H9 (cell line): ENCODE data around the gene C9orf72. TPM values are rescaled to one million over a fixed set of nuclear protein-coding genes. Genes with fewer than 3 reads are reported as not detected.

Source experiments
- DNase-seq: peaks from one replicate; pipeline ENCODE4 v3.0.0-alpha.2; 2017
- H2AFZ ChIP-seq: one replicate; pipeline ENCODE4 v1.6.1; 2013; ENCODE audit warnings: mild to moderate bottlenecking, low read length, control low read depth, moderate library complexity
- H2AK5ac ChIP-seq: 2 replicates; pipeline ENCODE4 v1.6.1; 2013; ENCODE audit warnings: low read length, control low read depth, mixed read lengths; ENCODE audit not compliant: insufficient read length
- H2BK120ac ChIP-seq: one replicate; pipeline ENCODE4 v1.6.1; 2013; ENCODE audit warnings: low read depth, mild to moderate bottlenecking, low read length, control low read depth, inconsistent platforms; ENCODE audit not compliant: poor library complexity, severe bottlenecking
- H2BK12ac ChIP-seq: 2 replicates; pipeline ENCODE4 v1.6.1; 2013; ENCODE audit warnings: low read length, control low read depth, mixed read lengths, low read depth; ENCODE audit not compliant: insufficient read length
- H2BK15ac ChIP-seq: 2 replicates; pipeline ENCODE4 v1.6.1; 2013; ENCODE audit warnings: low read depth, low read length, control low read depth
- H2BK20ac ChIP-seq: one replicate; pipeline ENCODE4 v1.6.1; 2013; ENCODE audit warnings: low read depth, mild to moderate bottlenecking, low read length, control low read depth, inconsistent platforms; ENCODE audit not compliant: poor library complexity, severe bottlenecking
- H2BK5ac ChIP-seq: 2 replicates; pipeline ENCODE4 v1.6.1; 2013; ENCODE audit warnings: low read length, control low read depth, mixed read lengths; ENCODE audit not compliant: insufficient read length
- H3K14ac ChIP-seq: 2 replicates; pipeline ENCODE4 v1.6.1; 2013; ENCODE audit warnings: low read length, control low read depth; ENCODE audit not compliant: insufficient read depth
- H3K18ac ChIP-seq: 2 replicates; pipeline ENCODE4 v1.6.1; 2013; ENCODE audit warnings: low read depth, mild to moderate bottlenecking, mixed read lengths, low read length, control low read depth; ENCODE audit not compliant: insufficient read length
- H3K23ac ChIP-seq: 2 replicates; pipeline ENCODE4 v1.6.1; 2013; ENCODE audit warnings: low read length, control low read depth, mixed read lengths, low read depth; ENCODE audit not compliant: insufficient read length
- H3K23me2 ChIP-seq: 2 replicates; pipeline ENCODE4 v1.6.1; 2013; ENCODE audit warnings: low read depth, mild to moderate bottlenecking, mixed read lengths, low read length, control low read depth; ENCODE audit not compliant: insufficient read length, poor library complexity, severe bottlenecking
- H3K27ac ChIP-seq: 2 replicates; pipeline ENCODE4 v1.5.1; 2013; ENCODE audit warnings: low read length, control low read depth, mixed read lengths, low read depth; ENCODE audit not compliant: insufficient read length
- H3K27me3 ChIP-seq: 2 replicates; pipeline ENCODE4 v1.6.1; 2013; ENCODE audit warnings: low read length, control low read depth, inconsistent platforms; ENCODE audit not compliant: insufficient read depth
- H3K4ac ChIP-seq: 2 replicates; pipeline ENCODE4 v1.6.1; 2013; ENCODE audit warnings: low read depth, mild to moderate bottlenecking, control low read depth, inconsistent platforms, low read length, moderate library complexity
- H3K4me1 ChIP-seq: 2 replicates; pipeline ENCODE4 v1.6.1; 2013; ENCODE audit warnings: low read length, control low read depth, inconsistent platforms; ENCODE audit not compliant: insufficient read depth
- H3K4me2 ChIP-seq: 2 replicates; pipeline ENCODE4 v1.6.1; 2013; ENCODE audit warnings: low read length, control low read depth, mixed read lengths; ENCODE audit not compliant: insufficient read length, insufficient read depth
- H3K56ac ChIP-seq: 2 replicates; pipeline ENCODE4 v1.6.1; 2013; ENCODE audit warnings: low read depth, mild to moderate bottlenecking, mixed read lengths, low read length, control low read depth; ENCODE audit not compliant: insufficient read length
- H3K79me1 ChIP-seq: 2 replicates; pipeline ENCODE4 v1.6.1; 2013; ENCODE audit warnings: low read depth, mild to moderate bottlenecking, moderate library complexity, low read length, control low read depth, inconsistent platforms; ENCODE audit not compliant: insufficient read depth, poor library complexity, severe bottlenecking
- H3K79me2 ChIP-seq: 2 replicates; pipeline ENCODE4 v1.6.1; 2013; ENCODE audit warnings: low read length, control low read depth, inconsistent platforms; ENCODE audit not compliant: insufficient read depth
- H3K9ac ChIP-seq: 2 replicates; pipeline ENCODE4 v1.6.1; 2013; ENCODE audit warnings: low read length, control low read depth, mixed read lengths; ENCODE audit not compliant: insufficient read length; ENCODE audit errors: extremely low read depth
- H3K9me3 ChIP-seq: one replicate; pipeline ENCODE4 v1.6.1; 2013; ENCODE audit warnings: low read depth, low read length, inconsistent platforms; ENCODE audit not compliant: control insufficient read depth
- H3T11ph ChIP-seq: one replicate; pipeline ENCODE4 v1.6.1; 2013; ENCODE audit warnings: mild to moderate bottlenecking, low read length, control low read depth, inconsistent platforms
- H4K20me1 ChIP-seq: one replicate; pipeline ENCODE4 v1.6.1; 2013; ENCODE audit not compliant: control insufficient read depth, insufficient read length, insufficient read depth
- H4K5ac ChIP-seq: 2 replicates; pipeline ENCODE4 v1.6.1; 2013; ENCODE audit warnings: low read depth, mild to moderate bottlenecking, mixed read lengths, low read length, control low read depth; ENCODE audit not compliant: insufficient read length
- H4K8ac ChIP-seq: replicated peaks from 2 replicates; pipeline ENCODE4 v1.6.1; 2013; ENCODE audit warnings: low read length, control low read depth, mixed read lengths, low read depth; ENCODE audit not compliant: insufficient read length
- H4K91ac ChIP-seq: 2 replicates; pipeline ENCODE4 v1.6.1; 2013; ENCODE audit warnings: low read depth, mild to moderate bottlenecking, moderate library complexity, mixed read lengths, low read length, control low read depth; ENCODE audit not compliant: insufficient read length
- H3K27ac Mint-ChIP-seq, 3 experiments: 2 replicates in 2 of 3; 3 replicates in 1 of 3; pipeline ENCODE4 v1.8.0; 2020 to 2021; ENCODE audit warnings: mixed read lengths in 3 of 3, mild to moderate bottlenecking in 1 of 3, moderate library complexity in 1 of 3
- H3K27me3 Mint-ChIP-seq: 2 replicates; pipeline ENCODE4 v1.8.0; 2021; ENCODE audit warnings: low read depth, mild to moderate bottlenecking, moderate library complexity, mixed read lengths
- H3K36me3 Mint-ChIP-seq, 3 experiments: 2 replicates in 2 of 3; 3 replicates in 1 of 3; pipeline ENCODE4 v1.8.0; 2020 to 2021; ENCODE audit warnings: low read depth in 3 of 3, mixed read lengths in 3 of 3; ENCODE audit not compliant: insufficient read depth in 1 of 3
- H3K4me1 Mint-ChIP-seq, 2 experiments: 2 replicates each; pipeline ENCODE4 v1.8.0; 2020; ENCODE audit warnings: mixed read lengths in 2 of 2
- H3K4me3 Mint-ChIP-seq, 2 experiments: 2 replicates in 1 of 2; 3 replicates in 1 of 2; pipeline ENCODE4 v1.8.0; 2020 to 2021; ENCODE audit warnings: mild to moderate bottlenecking in 2 of 2, mixed read lengths in 2 of 2, moderate library complexity in 1 of 2
- H3K9me3 Mint-ChIP-seq, 2 experiments: 2 replicates in 1 of 2; 3 replicates in 1 of 2; pipeline ENCODE4 v1.8.0; 2020; ENCODE audit warnings: mild to moderate bottlenecking in 2 of 2, mixed read lengths in 2 of 2, moderate library complexity in 1 of 2
- total RNA-seq: library from RNA; stranded (reverse); gene quantifications from 2 replicates; pipeline ENCODE4 v1.2.1, GENCODE V29; 2021
- TF ChIP-seq, protein P1 (sequence below): fragments of 200-600 bp; sonication (generic); conservative IDR thresholded peaks from 3 replicates; pipeline ENCODE4 v1.8.0; 2021; ENCODE audit warnings: antibody characterized with exemption, mild to moderate bottlenecking

The C9orf72 gene
- total RNA-seq, 1 experiment from 2014 or later: 17.0 TPM

DNA sequence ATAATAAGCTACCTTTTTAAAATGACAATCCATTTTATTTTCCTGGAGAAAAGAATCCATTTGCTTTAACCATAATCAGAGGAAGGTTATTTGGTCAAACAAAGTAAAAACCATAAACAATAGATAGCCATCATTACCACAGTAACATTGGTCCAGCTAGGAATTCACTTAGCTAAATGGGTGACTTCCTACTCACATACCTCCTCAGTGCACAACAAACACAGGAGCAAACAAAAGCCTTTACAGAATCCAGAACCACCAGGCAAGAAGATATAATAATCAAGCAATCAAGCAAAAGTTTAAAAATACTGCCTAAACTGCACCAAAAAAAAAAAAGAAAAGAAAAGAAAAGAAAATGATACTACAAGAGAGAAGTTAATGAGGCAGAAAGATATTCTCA is 50.1 kb downstream of the C9orf72 start:
- no peak overlapping the region for H3T11ph ChIP-seq
- H3K27ac ChIP-seq: no peak overlapping the region
- H3K9ac ChIP-seq: no peak overlapping the region
- H3K18ac ChIP-seq: no peak overlapping the region
- no peak overlapping the region for H4K5ac ChIP-seq
- no peak overlapping the region for H3K4me2 ChIP-seq
- no peak overlapping the region for H2AFZ ChIP-seq
- H2AK5ac ChIP-seq: no peak overlapping the region
- H3K23ac ChIP-seq: no peak overlapping the region
- no peaks in the 10 kb centered on the region for H3K79me1 ChIP-seq
- H3K4me1 Mint-ChIP-seq: peaks cover 34 to 36% of the 10 kb centered on the region in 2 experiments
- H2BK12ac ChIP-seq: no peak overlapping the region
- TF ChIP-seq, protein P1, sequence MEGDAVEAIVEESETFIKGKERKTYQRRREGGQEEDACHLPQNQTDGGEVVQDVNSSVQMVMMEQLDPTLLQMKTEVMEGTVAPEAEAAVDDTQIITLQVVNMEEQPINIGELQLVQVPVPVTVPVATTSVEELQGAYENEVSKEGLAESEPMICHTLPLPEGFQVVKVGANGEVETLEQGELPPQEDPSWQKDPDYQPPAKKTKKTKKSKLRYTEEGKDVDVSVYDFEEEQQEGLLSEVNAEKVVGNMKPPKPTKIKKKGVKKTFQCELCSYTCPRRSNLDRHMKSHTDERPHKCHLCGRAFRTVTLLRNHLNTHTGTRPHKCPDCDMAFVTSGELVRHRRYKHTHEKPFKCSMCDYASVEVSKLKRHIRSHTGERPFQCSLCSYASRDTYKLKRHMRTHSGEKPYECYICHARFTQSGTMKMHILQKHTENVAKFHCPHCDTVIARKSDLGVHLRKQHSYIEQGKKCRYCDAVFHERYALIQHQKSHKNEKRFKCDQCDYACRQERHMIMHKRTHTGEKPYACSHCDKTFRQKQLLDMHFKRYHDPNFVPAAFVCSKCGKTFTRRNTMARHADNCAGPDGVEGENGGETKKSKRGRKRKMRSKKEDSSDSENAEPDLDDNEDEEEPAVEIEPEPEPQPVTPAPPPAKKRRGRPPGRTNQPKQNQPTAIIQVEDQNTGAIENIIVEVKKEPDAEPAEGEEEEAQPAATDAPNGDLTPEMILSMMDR: no peak
- no peak overlapping the region for H2BK120ac ChIP-seq
- H2BK15ac ChIP-seq: no peak overlapping the region
- H4K91ac ChIP-seq: no peak overlapping the region
- H4K20me1 ChIP-seq: no peaks in the 10 kb centered on the region
- H4K8ac ChIP-seq: no peak overlapping the region
- no peaks in the 10 kb centered on the region; the same call in 1 of the 2 replicates for H3K4me1 ChIP-seq
- no peaks in the 10 kb centered on the region for H3K9me3 Mint-ChIP-seq
- H3K56ac ChIP-seq: no peak overlapping the region
- no peak overlapping the region for H3K14ac ChIP-seq
- H3K27me3 ChIP-seq: no peaks in the 10 kb centered on the region
- peaks cover 6% of the 10 kb centered on the region for H3K23me2 ChIP-seq
- no peak overlapping the region for H2BK20ac ChIP-seq
- H3K27ac Mint-ChIP-seq: peak overlapping the region in 1 of 3 experiments; percentile 41; a peak in 1 of 7 replicates
- no peaks in the 10 kb centered on the region for H3K9me3 ChIP-seq
- peaks cover 6% of the 10 kb centered on the region; the same call in 1 of the 2 replicates for H3K79me2 ChIP-seq
- no peak overlapping the region for H3K4me3 Mint-ChIP-seq
- H2BK5ac ChIP-seq: no peak overlapping the region
- H3K36me3 Mint-ChIP-seq: peaks cover 0 to 7% (median 1%) of the 10 kb centered on the region in 3 experiments; a peak in 3 of 7 replicates
- no peak overlapping the region for H3K4ac ChIP-seq
- DNase-seq: no peak
- H3K27me3 Mint-ChIP-seq: peaks cover 2% of the 10 kb centered on the region
